Fibroblast of mammary gland (primary cell): ENCODE measurements around the gene S100P.

ENCODE experiments used
- DNase-seq: peaks from one replicate; pipeline ENCODE4 v3.0.0-alpha.2; 2010; ENCODE audit warnings: low read depth
- H3K4me3 ChIP-seq: 2 replicates; pipeline ENCODE4 v1.5.1; 2011; ENCODE audit warnings: low read depth, mild to moderate bottlenecking, low read length, moderate library complexity; ENCODE audit not compliant: control insufficient read depth
- TF ChIP-seq, protein P1 (sequence below): conservative IDR thresholded peaks from 2 replicates; pipeline ENCODE4 v1.5.1; 2011; ENCODE audit warnings: low read depth, low read length, inconsistent platforms; ENCODE audit not compliant: control insufficient read depth, insufficient read depth

The S100P gene

DNA sequence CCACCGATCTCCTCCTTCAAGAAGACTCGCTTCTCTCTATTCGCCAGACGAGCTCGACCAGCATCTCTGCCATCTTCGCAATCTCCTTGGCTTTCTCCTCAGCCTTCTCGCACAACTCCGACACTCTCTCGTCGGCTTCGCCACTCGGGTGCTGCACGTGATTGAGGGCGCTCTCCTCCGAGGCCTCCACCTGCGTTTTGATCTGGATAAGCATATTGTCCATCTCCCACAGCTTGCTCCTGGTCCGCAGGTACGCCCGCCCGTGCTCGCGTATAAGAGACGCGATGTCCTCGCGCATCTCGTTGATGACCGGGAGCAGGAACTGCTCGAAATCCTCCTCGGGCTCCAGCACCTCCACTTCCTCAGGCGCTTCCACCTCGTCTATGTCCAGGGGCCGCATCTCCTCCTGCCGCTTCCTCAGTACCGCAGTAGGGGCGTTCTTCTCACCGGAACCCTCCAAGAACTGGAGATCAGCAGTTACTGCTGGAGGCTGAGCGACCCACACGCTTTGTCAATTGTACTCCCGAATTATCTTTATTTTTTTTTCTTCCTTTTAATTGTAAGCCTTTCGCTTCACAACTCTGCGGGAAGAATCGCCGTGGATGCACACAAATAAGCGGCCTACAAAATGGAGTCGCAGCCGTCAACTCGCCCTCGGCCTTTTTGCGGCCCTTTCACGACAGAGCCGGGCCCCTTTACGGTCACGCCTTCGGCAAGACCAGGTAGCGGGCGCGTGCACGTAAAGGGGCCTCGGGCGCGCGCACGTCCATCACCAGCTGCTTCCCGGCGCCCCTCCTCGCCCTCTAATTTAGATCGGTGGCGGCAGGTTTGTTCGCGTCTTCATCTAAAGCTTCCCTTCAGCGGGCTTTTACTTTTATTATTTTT lies 15.8 kb downstream of the S100P start, which contains the start of gene MRFAP1L1:
MRFAP1L1 (minus strand) TSS at position 636 of the 885 bp plus-strand sequence; CDS start at position 400, 236 bp downstream.
- peak; percentile 96 for DNase-seq
- TF ChIP-seq, protein P1, sequence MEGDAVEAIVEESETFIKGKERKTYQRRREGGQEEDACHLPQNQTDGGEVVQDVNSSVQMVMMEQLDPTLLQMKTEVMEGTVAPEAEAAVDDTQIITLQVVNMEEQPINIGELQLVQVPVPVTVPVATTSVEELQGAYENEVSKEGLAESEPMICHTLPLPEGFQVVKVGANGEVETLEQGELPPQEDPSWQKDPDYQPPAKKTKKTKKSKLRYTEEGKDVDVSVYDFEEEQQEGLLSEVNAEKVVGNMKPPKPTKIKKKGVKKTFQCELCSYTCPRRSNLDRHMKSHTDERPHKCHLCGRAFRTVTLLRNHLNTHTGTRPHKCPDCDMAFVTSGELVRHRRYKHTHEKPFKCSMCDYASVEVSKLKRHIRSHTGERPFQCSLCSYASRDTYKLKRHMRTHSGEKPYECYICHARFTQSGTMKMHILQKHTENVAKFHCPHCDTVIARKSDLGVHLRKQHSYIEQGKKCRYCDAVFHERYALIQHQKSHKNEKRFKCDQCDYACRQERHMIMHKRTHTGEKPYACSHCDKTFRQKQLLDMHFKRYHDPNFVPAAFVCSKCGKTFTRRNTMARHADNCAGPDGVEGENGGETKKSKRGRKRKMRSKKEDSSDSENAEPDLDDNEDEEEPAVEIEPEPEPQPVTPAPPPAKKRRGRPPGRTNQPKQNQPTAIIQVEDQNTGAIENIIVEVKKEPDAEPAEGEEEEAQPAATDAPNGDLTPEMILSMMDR, result peak; percentile 4
- peak within 1 kb of the TSS; percentile 92 for H3K4me3 ChIP-seq

DNA sequence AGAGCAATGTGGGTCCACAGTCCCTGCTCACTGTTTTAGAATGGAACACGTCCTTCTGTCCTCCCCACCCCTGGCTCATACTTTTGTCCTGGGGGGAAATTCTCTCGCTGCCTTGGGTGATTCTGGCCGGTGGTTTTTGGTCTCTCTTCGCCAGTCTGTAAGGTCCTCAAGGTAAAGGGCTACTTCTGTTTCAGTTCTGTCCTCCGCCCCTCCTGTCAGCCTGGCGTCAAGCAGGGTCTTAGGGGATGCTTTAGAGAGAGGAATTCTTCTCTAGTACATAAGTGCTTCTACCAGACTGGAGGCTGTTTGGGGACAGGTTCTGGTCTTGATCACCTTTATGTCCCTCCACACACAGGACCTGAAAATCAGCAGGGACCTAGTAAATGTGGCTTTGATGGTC lies 16.6 kb downstream of the S100P start:
- TF ChIP-seq, protein P1, result no peak
- peak overlapping the region; percentile 92 for H3K4me3 ChIP-seq
- DNase-seq, result no peak

DNA sequence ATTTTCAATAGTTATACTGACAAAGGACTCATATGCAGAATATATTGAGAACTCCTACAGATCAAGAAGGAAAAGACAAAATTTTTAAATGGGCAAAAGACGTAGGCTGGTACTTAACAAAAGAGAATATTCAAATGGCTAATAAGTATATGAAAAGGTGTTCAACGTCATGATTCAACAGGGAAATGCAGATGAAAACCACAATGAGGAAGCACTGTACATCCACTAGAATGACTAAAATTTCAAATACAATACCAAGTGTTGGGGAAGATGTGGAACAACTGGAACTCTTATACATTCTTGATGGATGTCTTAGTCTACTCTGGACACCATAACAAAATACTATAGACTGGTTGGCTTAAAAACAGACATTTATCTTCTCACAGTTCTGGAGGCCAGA lies 17.3 kb downstream of the S100P start:
- DNase-seq, result no peak
- no peak overlapping the region for H3K4me3 ChIP-seq
- TF ChIP-seq, protein P1, result no peak

DNA sequence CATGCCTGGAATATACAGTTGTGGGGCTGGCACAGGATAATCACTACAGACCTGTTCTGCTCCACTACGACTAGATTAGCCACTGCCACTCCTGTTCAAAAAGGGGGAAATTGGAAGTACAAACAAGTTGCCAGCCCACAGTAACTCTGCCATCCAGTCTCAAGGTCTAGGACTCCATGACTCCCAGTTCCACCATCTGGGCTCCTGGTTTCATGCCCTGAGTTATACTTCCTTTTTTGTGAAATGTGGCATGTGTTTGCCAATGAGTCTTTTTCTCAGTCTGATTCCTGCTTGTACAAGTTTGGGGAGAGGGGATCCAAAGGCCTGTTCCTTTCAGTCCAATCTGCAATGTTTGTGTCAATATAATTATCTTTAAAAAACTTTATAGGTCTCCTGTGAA lies 21.3 kb downstream of the S100P start:
- H3K4me3 ChIP-seq, result no peak overlapping the region
- TF ChIP-seq, protein P1, result no peak
- no peak for DNase-seq

DNA sequence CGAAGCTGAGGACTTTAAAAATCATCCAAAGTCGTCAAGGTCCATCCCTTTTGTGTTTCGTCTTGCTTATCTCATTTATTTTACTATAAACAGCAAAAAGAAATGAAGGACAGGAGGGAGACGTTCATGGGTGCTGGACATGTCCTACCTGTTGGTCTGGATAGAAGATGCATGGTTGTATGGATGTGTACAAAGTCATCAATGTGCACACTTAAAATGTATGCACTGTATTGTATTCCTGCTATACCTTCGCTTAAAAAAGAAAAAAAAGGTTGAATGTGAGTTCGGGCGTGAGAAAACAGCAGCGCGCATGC lies 22.0 kb downstream of the S100P start:
- TF ChIP-seq, protein P1, result no peak
- no peak for DNase-seq
- H3K4me3 ChIP-seq, result peak overlapping the region; percentile 72

DNA sequence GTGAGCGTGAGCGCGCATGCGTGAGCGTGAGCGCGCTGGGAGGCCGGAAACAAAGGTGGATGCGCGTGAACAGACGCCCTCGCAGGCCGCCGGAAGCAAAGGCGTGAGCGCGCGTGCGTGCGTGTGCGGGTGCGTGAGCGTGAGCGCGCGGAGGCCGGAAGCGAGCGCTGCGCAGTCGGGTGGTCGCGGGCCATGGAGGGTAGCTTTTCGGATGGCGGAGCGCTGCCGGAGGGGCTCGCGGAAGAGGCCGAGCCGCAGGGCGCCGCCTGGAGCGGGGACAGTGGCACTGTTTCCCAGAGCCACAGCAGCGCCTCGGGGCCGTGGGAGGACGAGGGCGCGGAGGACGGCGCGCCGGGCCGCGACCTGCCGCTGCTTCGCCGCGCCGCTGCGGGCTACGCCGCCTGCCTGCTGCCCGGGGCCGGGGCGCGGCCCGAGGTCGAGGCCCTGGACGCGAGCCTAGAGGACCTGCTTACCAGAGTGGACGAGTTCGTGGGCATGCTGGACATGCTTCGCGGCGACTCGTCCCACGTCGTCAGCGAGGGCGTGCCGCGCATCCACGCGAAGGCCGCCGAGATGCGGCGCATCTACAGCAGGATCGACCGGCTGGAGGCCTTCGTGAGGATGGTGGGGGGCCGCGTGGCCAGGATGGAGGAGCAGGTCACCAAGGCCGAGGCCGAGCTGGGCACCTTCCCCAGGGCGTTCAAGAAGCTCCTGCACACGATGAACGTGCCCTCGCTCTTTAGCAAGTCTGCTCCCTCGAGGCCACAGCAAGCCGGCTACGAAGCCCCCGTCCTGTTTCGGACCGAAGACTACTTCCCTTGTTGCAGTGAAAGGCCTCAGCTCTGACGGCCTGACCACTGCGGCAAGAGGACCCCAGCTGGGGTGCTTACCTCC lies 22.6 kb downstream of the S100P start, which contains the start of gene BLOC1S4:
BLOC1S4 (plus strand) TSS at position 157 of the 894 bp plus-strand sequence; CDS start at position 193, 36 bp downstream.
- H3K4me3 ChIP-seq, result peak within 1 kb of the TSS; percentile 72
- TF ChIP-seq, protein P1, result no peak
- peak; percentile 85 for DNase-seq
